Eye (tissue), 1 donor: ENCODE results near the gene SYNGR3.
"Not testable (repeated sequence)": the region's sequence is repeated elsewhere in the genome, so short reads cannot be mapped to it uniquely, and the experiment has no call there.

Source experiments
- DNase-seq: peaks from one replicate; pipeline ENCODE4 v3.0.0-alpha.2; 2015

The SYNGR3 gene

GRCh38 chr16:1960665-1961630 is 28.8 kb upstream of the SYNGR3 start:
- DNase-seq, result peak; percentile 37

- DNase-seq, result no peak
These were observed 28.1 kb upstream of the SYNGR3 start for GRCh38 chr16:1961651-1962067.

- not testable (repeated sequence) for DNase-seq
These were observed 27.3 kb upstream of the SYNGR3 start for GRCh38 chr16:1962161-1963153.

- peak; percentile 78 for DNase-seq
These were observed 25.8 kb upstream of the SYNGR3 start for GRCh38 chr16:1963806-1964505.

- peak; percentile 100 for DNase-seq
These were observed 25.0 kb upstream of the SYNGR3 start, which contains the start of gene RPS2 for GRCh38 chr16:1964506-1965395. TSS of gene RPS2 (minus strand) at chr16:1964826. CDS start at chr16:1964625, 201 bp downstream.

- DNase-seq, result no peak
These were observed 24.3 kb upstream of the SYNGR3 start for GRCh38 chr16:1965396-1966001.

- DNase-seq, result no peak
These were observed 23.3 kb upstream of the SYNGR3 start, which contains the start of gene RNF151 for GRCh38 chr16:1966460-1966859. TSS of gene RNF151 (plus strand) at chr16:1966856. CDS start at chr16:1966882, 26 bp downstream.

GRCh38 chr16:1968146-1968953 is 21.4 kb upstream of the SYNGR3 start:
- DNase-seq, result no peak

- peak; percentile 97 for DNase-seq
These were observed 17.8 kb upstream of the SYNGR3 start, which contains the start of gene TBL3 for GRCh38 chr16:1971796-1972489. TSS of gene TBL3 (plus strand) at chr16:1972053. CDS start at chr16:1972165, 112 bp downstream.

- DNase-seq, result no peak
These were observed 17.3 kb upstream of the SYNGR3 start for GRCh38 chr16:1972490-1972877.

- DNase-seq, result no peak
These were observed 16.2 kb upstream of the SYNGR3 start for GRCh38 chr16:1973461-1974156.

- DNase-seq, result no peak
These were observed 15.4 kb upstream of the SYNGR3 start for GRCh38 chr16:1974157-1975070.

- DNase-seq, result no peak
These were observed 14.1 kb upstream of the SYNGR3 start for GRCh38 chr16:1975432-1976215.

GRCh38 chr16:1976216-1976520 is 13.6 kb upstream of the SYNGR3 start:
- DNase-seq, result no peak

GRCh38 chr16:1976951-1977874 is 12.6 kb upstream of the SYNGR3 start:
- no peak for DNase-seq

- no peak for DNase-seq
These were observed 11.9 kb upstream of the SYNGR3 start for GRCh38 chr16:1977875-1978268.
